Astrocyte (in vitro differentiated cells and primary cell): ENCODE data around the gene RNF121. TPM values are rescaled to one million over a fixed set of nuclear protein-coding genes. Genes with fewer than 3 reads are reported as not detected.
A peak's percentile ranks its signal among the peaks of the same experiment; 100 is the strongest.

Source experiments
- DNase-seq: peaks from one replicate; pipeline ENCODE4 v3.0.0-alpha.2; 2010; ENCODE audit warnings: low read depth
- FAIRE-seq: peaks from 2 replicates; lab custom pipeline; 2011; peaks lifted over from hg19 to GRCh38; lab: Jason Lieb, UNC
- H2AFZ ChIP-seq: 2 replicates; pipeline ENCODE4 v1.6.0; 2012; ENCODE audit warnings: low read depth, low read length, inconsistent platforms
- H3K27ac ChIP-seq: 2 replicates; pipeline ENCODE4 v1.5.1; 2011; ENCODE audit warnings: low read depth, low read length, inconsistent platforms
- H3K27me3 ChIP-seq: 2 replicates; pipeline ENCODE4 v1.6.0; 2011; ENCODE audit warnings: low read length, inconsistent platforms; ENCODE audit not compliant: insufficient read depth
- H3K36me3 ChIP-seq: 2 replicates; pipeline ENCODE4 v1.5.1; 2011; ENCODE audit warnings: low read length, inconsistent platforms; ENCODE audit not compliant: insufficient read depth
- H3K4me1 ChIP-seq: 2 replicates; pipeline ENCODE4 v1.5.1; 2011; ENCODE audit warnings: low read length, inconsistent platforms; ENCODE audit not compliant: insufficient read depth
- H3K4me2 ChIP-seq: 2 replicates; pipeline ENCODE4 v1.6.0; 2012; ENCODE audit warnings: low read length, inconsistent platforms
- H3K4me3 ChIP-seq: 2 replicates; pipeline ENCODE4 v1.5.1; 2011; ENCODE audit warnings: low read depth, mild to moderate bottlenecking, low read length, inconsistent platforms; ENCODE audit not compliant: insufficient read depth
- H3K79me2 ChIP-seq: 2 replicates; pipeline ENCODE4 v1.6.0; 2012; ENCODE audit warnings: mild to moderate bottlenecking, low read length, inconsistent platforms; ENCODE audit not compliant: insufficient read depth
- H3K9ac ChIP-seq: 2 replicates; pipeline ENCODE4 v1.6.0; 2012; ENCODE audit warnings: mild to moderate bottlenecking, low read length, inconsistent platforms
- H3K9me3 ChIP-seq: 2 replicates; pipeline ENCODE4 v1.5.1; 2012; ENCODE audit warnings: low read depth, mild to moderate bottlenecking, low read length, inconsistent platforms; ENCODE audit not compliant: insufficient read depth
- H4K20me1 ChIP-seq: 2 replicates; pipeline ENCODE4 v1.6.0; 2012; ENCODE audit warnings: low read length, inconsistent platforms; ENCODE audit not compliant: insufficient read depth
- H3K27ac Mint-ChIP-seq: one replicate; pipeline ENCODE4 v1.8.0; 2021; ENCODE audit warnings: mild to moderate bottlenecking, mixed read lengths; ENCODE audit not compliant: unreplicated experiment
- H3K27me3 Mint-ChIP-seq: one replicate; pipeline ENCODE4 v1.8.0; 2021; ENCODE audit warnings: low read depth, mixed read lengths; ENCODE audit not compliant: unreplicated experiment
- H3K36me3 Mint-ChIP-seq: one replicate; pipeline ENCODE4 v1.8.0; 2021; ENCODE audit warnings: low read depth, mixed read lengths; ENCODE audit not compliant: unreplicated experiment
- H3K4me1 Mint-ChIP-seq: one replicate; pipeline ENCODE4 v1.8.0; 2021; ENCODE audit warnings: low read depth, mixed read lengths; ENCODE audit not compliant: unreplicated experiment
- H3K4me3 Mint-ChIP-seq: one replicate; pipeline ENCODE4 v1.8.0; 2021; ENCODE audit warnings: mild to moderate bottlenecking, moderate library complexity, mixed read lengths; ENCODE audit not compliant: unreplicated experiment
- H3K9me3 Mint-ChIP-seq: one replicate; pipeline ENCODE4 v1.8.0; 2021; ENCODE audit warnings: mild to moderate bottlenecking, mixed read lengths; ENCODE audit not compliant: unreplicated experiment
- EZH2 ChIP-seq: IDR thresholded peaks from 2 replicates; pipeline ENCODE4 v1.6.1; 2012; ENCODE audit warnings: mild to moderate bottlenecking, low read length, inconsistent platforms; ENCODE audit not compliant: insufficient read depth
- total RNA-seq: library from RNA; stranded (reverse); gene quantifications from 2 replicates; pipeline ENCODE4 v1.2.1, GENCODE V29; 2021
- TF ChIP-seq, protein P1 (sequence below): IDR thresholded peaks from 2 replicates; pipeline ENCODE4 v1.5.1; 2011; ENCODE audit warnings: low read depth, mild to moderate bottlenecking, inconsistent platforms, low read length, moderate library complexity; ENCODE audit not compliant: insufficient read depth

RNF121 gene
- total RNA-seq, 1 donor from 2014 or later = 73.4 TPM

GRCh38 chr11:72005347-72006260, 76.8 kb downstream of the RNF121 start:
- Histone ChIP-seq H3K9ac (no peak overlapping the region), H3K4me3 (no peak overlapping the region), H3K36me3 (peaks cover 73% of the 10 kb centered on the region), H3K4me2 (no peak overlapping the region), H3K27ac (no peak overlapping the region), H3K9me3 (no peaks in the 10 kb centered on the region), H3K27me3 (no peaks in the 10 kb centered on the region), H3K4me1 (no peaks in the 10 kb centered on the region), H2AFZ (no peak overlapping the region), H3K79me2 (peaks cover 11% of the 10 kb centered on the region), H4K20me1 (peaks cover 87% of the 10 kb centered on the region)
- no peaks in the 10 kb centered on the region for H3K27me3 Mint-ChIP-seq
- FAIRE-seq (no peak), DNase-seq (no peak)
- H3K4me3 Mint-ChIP-seq = no peak overlapping the region
- no peaks in the 10 kb centered on the region for H3K9me3 Mint-ChIP-seq
- H3K36me3 Mint-ChIP-seq = peaks cover 33% of the 10 kb centered on the region
- H3K27ac Mint-ChIP-seq = peak overlapping the region; percentile 47
- TF ChIP-seq EZH2 = no peak
- TF ChIP-seq, protein P1, sequence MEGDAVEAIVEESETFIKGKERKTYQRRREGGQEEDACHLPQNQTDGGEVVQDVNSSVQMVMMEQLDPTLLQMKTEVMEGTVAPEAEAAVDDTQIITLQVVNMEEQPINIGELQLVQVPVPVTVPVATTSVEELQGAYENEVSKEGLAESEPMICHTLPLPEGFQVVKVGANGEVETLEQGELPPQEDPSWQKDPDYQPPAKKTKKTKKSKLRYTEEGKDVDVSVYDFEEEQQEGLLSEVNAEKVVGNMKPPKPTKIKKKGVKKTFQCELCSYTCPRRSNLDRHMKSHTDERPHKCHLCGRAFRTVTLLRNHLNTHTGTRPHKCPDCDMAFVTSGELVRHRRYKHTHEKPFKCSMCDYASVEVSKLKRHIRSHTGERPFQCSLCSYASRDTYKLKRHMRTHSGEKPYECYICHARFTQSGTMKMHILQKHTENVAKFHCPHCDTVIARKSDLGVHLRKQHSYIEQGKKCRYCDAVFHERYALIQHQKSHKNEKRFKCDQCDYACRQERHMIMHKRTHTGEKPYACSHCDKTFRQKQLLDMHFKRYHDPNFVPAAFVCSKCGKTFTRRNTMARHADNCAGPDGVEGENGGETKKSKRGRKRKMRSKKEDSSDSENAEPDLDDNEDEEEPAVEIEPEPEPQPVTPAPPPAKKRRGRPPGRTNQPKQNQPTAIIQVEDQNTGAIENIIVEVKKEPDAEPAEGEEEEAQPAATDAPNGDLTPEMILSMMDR = no peak
- peaks cover 6% of the 10 kb centered on the region for H3K4me1 Mint-ChIP-seq

GRCh38 chr11:72006309-72007088, 77.7 kb downstream of the RNF121 start:
- Histone ChIP-seq H3K27me3 (no peaks in the 10 kb centered on the region), H4K20me1 (peaks cover 92% of the 10 kb centered on the region), H3K4me1 (no peaks in the 10 kb centered on the region), H3K36me3 (peaks cover 77% of the 10 kb centered on the region), H3K27ac (no peak overlapping the region), H3K79me2 (peaks cover 19% of the 10 kb centered on the region), H3K4me2 (no peak overlapping the region), H3K9ac (no peak overlapping the region), H2AFZ (no peak overlapping the region), H3K9me3 (no peaks in the 10 kb centered on the region), H3K4me3 (no peak overlapping the region)
- TF ChIP-seq, protein P1 = no peak
- TF ChIP-seq EZH2 = no peak
- H3K27ac Mint-ChIP-seq = peak overlapping the region; percentile 84
- no peaks in the 10 kb centered on the region for H3K9me3 Mint-ChIP-seq
- FAIRE-seq (no peak), DNase-seq (no peak)
- no peak overlapping the region for H3K4me3 Mint-ChIP-seq
- H3K4me1 Mint-ChIP-seq = peaks cover 6% of the 10 kb centered on the region
- peaks cover 40% of the 10 kb centered on the region for H3K36me3 Mint-ChIP-seq
- H3K27me3 Mint-ChIP-seq = no peaks in the 10 kb centered on the region
